IPS-15b (cell line): ENCODE data around the gene FLRT1.

Source experiments
- H3K27me3 ChIP-seq: one replicate; pipeline ENCODE4 v1.6.1; 2013; ENCODE audit warnings: low read length; ENCODE audit not compliant: control insufficient read depth, insufficient read depth
- H3K36me3 ChIP-seq: one replicate; pipeline ENCODE4 v1.6.1; 2013; ENCODE audit warnings: low read length; ENCODE audit not compliant: control insufficient read depth, insufficient read depth
- H3K4me1 ChIP-seq: one replicate; pipeline ENCODE4 v1.6.1; 2013; ENCODE audit warnings: mild to moderate bottlenecking, low read length; ENCODE audit not compliant: control insufficient read depth, insufficient read depth
- H3K4me3 ChIP-seq: one replicate; pipeline ENCODE4 v1.5.1; 2013; ENCODE audit warnings: low read depth, low read length
- H3K9ac ChIP-seq: one replicate; pipeline ENCODE4 v1.6.1; 2013; ENCODE audit warnings: low read depth, mild to moderate bottlenecking, low read length
- H3K9me3 ChIP-seq: one replicate; pipeline ENCODE4 v1.6.1; 2013; ENCODE audit warnings: mild to moderate bottlenecking, low read length; ENCODE audit not compliant: control insufficient read depth, insufficient read depth

FLRT1 gene

DNA sequence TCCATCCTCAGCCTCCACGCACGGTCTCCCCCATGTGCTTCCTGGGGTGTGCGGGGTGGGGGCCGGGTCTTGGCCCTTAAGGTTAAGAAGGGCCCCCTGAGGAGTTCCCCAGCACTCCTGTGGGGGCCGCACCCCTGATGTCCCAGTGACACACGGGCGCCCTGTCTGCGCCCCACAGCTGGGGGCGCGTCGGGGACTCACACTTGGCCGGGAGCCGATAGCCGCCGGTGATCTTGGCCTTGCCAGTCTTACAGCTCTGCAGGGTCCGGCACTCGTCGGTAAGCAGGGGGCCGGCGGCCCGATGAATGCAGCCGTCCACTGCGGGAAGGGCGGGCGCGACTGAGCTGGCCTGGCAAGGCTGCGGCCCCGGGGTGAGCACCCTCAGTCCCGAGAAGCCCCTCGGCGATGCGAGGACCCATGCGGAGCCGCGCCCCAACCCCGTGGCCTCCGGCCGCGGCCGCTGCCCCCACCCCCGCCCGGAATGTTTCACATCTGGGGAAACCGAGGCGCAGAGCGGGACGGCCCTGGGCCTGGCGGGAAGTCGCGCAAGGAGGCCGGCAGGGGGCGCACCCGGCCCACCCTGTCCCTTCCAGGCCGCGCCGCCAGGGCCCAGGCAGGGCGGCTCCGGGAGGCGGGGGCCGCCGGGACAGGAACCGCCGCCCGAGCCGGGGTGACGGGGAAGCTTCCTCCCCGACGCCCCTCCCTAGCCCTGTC, 35.5 kb upstream of the FLRT1 start:
- Histone ChIP-seq H3K36me3 (peaks cover 21% of the 10 kb centered on the region), H3K4me3 (peak overlapping the region; percentile 54), H3K9me3 (no peaks in the 10 kb centered on the region), H3K9ac (no peak overlapping the region), H3K27me3 (peaks cover 14% of the 10 kb centered on the region), H3K4me1 (no peaks in the 10 kb centered on the region)

- Histone ChIP-seq H3K4me1 (no peaks in the 10 kb centered on the region), H3K36me3 (peaks cover 19% of the 10 kb centered on the region), H3K27me3 (peaks cover 19% of the 10 kb centered on the region), H3K4me3 (peak overlapping the region; percentile 30), H3K9me3 (no peaks in the 10 kb centered on the region), H3K9ac (no peak overlapping the region)
Measured at GRCh38 chr11:64000740-64001483, 34.8 kb upstream of the FLRT1 start.

GRCh38 chr11:64001484-64002420, 34.0 kb upstream of the FLRT1 start:
- Histone ChIP-seq H3K4me3 (no peak overlapping the region), H3K36me3 (peaks cover 13% of the 10 kb centered on the region), H3K9ac (no peak overlapping the region), H3K9me3 (no peaks in the 10 kb centered on the region), H3K27me3 (peaks cover 28% of the 10 kb centered on the region), H3K4me1 (peaks cover under 1% of the 10 kb centered on the region)

DNA sequence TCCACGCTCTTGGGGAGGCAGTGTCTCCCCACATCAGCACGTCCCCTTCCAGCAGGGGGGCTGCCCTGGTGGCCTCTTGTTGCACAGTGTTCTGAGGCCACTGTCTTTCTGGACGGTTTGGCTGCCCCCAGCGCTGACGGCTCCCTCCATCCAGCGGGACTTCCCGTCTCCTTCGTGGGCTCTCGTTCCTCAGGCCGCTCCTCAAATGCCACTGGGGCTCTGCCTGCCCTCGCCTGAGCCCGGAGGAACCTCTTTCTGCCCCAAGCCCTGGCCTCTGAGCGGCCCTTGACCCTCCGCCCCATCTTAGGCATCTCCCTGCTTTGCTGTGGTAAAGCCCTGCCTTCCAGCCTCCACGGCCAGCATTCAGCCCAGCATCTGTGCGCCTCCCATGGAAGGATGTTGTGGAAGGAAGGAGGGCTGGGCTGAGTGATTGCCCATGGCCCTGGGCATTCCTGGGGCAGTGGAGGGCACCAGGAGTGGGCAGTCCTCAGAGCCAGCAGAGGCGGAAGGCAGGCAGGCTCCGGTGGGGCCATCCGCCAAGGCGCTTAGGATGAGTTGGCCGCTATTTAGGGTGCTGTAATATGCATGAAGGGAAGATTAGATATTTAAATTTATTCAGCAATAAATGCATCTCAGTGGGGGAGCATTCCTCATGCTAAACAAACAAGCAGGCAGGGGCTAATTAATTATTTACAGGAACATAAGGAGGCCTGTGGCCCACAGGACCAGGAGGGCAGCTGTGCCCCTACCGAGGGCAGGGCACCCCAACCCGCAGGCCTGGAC, 31.7 kb upstream of the FLRT1 start:
- no peak overlapping the region for H3K4me3 ChIP-seq
- peaks cover 4% of the 10 kb centered on the region for H3K4me1 ChIP-seq
- H3K27me3 ChIP-seq, result peaks cover 39% of the 10 kb centered on the region
- no peak overlapping the region for H3K9ac ChIP-seq
- no peaks in the 10 kb centered on the region for H3K36me3 ChIP-seq
- no peaks in the 10 kb centered on the region for H3K9me3 ChIP-seq

GRCh38 chr11:64004590-64004984, 31.1 kb upstream of the FLRT1 start:
- Histone ChIP-seq H3K4me3 (no peak overlapping the region), H3K36me3 (no peaks in the 10 kb centered on the region), H3K4me1 (peaks cover 4% of the 10 kb centered on the region), H3K27me3 (peaks cover 45% of the 10 kb centered on the region), H3K9me3 (no peaks in the 10 kb centered on the region), H3K9ac (no peak overlapping the region)

DNA sequence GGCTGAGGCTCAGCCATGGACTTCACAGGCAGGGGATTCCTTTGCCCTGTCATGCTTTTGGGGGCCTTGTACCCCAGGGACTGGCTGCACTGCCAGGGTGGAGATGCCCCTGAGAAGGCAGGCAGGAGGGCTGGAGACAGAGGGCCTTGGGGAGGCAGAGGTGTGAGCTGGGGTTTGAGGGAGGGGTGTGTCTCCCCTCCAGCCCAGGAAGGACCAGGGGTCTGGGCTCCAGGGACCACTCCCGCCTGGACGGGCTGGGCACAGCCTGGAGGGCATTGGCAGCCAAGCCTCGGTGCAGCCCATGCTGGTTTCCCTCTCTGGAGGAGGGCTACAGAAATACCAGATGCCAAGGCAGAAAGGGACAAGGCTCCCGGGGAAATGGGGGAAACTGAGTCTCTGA, 30.0 kb upstream of the FLRT1 start:
- peaks cover 4% of the 10 kb centered on the region for H3K4me1 ChIP-seq
- peaks cover 49% of the 10 kb centered on the region for H3K27me3 ChIP-seq
- H3K9me3 ChIP-seq, result no peaks in the 10 kb centered on the region

DNA sequence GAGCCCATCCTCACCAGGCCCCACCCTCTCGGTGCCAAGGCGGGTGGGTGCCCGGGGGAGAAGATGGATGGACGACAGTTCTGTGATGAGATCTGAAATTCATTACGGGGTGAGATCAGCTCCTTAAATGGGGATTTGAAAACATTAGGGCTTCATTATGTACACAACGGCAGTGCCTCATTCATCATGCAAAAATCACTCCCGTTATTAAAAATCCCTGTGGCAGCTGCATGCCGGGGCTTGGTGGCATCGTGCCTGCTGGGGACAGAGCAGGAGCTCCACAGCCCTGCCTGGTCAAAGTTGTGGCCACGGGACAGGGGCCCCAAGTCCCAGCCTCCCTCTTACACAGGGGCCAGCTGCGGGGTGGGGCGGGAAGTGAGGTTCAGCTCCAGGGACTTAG, 29.3 kb upstream of the FLRT1 start:
- peaks cover 45% of the 10 kb centered on the region for H3K27me3 ChIP-seq
- no peaks in the 10 kb centered on the region for H3K9me3 ChIP-seq
- H3K36me3 ChIP-seq, result no peaks in the 10 kb centered on the region
- H3K4me1 ChIP-seq, result peaks cover 4% of the 10 kb centered on the region
- no peak overlapping the region for H3K9ac ChIP-seq
- peak overlapping the region; percentile 43 for H3K4me3 ChIP-seq

More for the DNA sequence above, 30.0 kb upstream of the FLRT1 start:
- no peak overlapping the region for H3K4me3 ChIP-seq
- no peaks in the 10 kb centered on the region for H3K36me3 ChIP-seq
- H3K9ac ChIP-seq, result no peak overlapping the region

DNA sequence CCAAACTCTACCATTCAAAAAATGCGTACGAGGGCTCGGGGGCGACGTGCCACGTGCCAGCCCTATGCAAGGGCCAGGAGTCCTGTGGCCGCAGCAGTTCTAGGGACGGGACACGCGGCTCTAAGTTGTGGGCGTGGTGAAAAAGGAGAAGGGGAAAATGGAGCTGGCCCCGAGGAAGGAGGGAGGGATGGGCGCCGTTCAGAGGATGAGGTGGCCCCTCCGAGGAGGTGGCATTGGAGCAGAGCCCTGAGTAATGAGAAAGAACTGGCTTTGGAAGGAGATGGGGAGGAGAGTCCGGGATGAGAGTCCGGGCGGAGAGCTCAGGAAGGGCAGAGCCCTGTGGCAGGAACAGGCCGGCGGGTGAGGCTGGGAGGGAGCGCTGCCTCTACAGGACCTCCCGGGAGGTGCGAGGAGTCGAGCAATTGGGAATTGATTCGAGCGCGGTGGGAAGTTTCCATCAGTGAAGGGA, 28.5 kb upstream of the FLRT1 start:
- Histone ChIP-seq H3K27me3 (peaks cover 39% of the 10 kb centered on the region), H3K4me1 (peaks cover 4% of the 10 kb centered on the region), H3K4me3 (peak overlapping the region; percentile 43), H3K9me3 (no peaks in the 10 kb centered on the region), H3K36me3 (no peaks in the 10 kb centered on the region), H3K9ac (no peak overlapping the region)

GRCh38 chr11:64007629-64008282, 28.0 kb upstream of the FLRT1 start:
- no peaks in the 10 kb centered on the region for H3K9me3 ChIP-seq

DNA sequence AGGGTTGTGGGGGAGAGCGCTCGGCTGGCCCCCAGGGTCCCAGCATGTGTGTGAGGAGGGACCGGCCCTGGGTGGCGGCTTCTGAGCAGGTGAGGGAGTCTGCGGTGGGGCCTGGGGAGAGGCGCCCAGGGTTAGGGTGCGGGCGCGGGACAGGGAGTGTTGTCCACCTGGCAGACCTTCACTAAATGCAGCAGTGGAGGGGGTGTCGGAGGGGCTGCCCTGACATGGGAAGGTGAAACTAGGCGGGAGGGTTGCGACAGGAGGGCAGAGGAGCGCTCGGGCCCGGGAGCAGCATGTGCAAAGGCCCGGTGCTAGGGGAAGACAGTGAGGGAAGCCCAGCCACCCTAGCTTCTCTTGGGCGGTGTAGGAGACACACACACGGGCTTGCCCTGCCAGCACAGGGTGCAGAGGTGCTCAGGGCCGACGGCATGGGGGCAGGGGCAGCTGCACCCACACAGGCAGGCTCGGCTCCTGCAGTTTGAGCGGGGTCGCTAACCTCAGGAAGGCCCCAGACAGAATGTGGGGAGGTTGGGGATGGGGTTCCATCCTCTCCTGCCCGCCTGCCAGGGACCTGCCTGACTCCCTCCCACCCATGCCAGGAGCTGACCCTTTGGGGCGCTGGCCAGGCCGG, 27.3 kb upstream of the FLRT1 start:
- no peaks in the 10 kb centered on the region for H3K36me3 ChIP-seq
- H3K4me3 ChIP-seq, result peak overlapping the region; percentile 43
- no peaks in the 10 kb centered on the region for H3K9me3 ChIP-seq
- H3K4me1 ChIP-seq, result peaks cover 4% of the 10 kb centered on the region
- peaks cover 35% of the 10 kb centered on the region for H3K27me3 ChIP-seq
- H3K9ac ChIP-seq, result no peak overlapping the region

More at GRCh38 chr11:64007629-64008282, 28.0 kb upstream of the FLRT1 start:
- no peak overlapping the region for H3K9ac ChIP-seq
- peaks cover 4% of the 10 kb centered on the region for H3K4me1 ChIP-seq
- H3K27me3 ChIP-seq, result peaks cover 39% of the 10 kb centered on the region
- H3K4me3 ChIP-seq, result peak overlapping the region; percentile 43
- H3K36me3 ChIP-seq, result no peaks in the 10 kb centered on the region
